Mononuclear cell (primary cell): ENCODE results near the gene HOTAIR. TPM values are rescaled to one million over a fixed set of nuclear protein-coding genes. Genes with fewer than 3 reads are reported as not detected.

Source experiments
- H3K27me3 ChIP-seq: 2 replicates; pipeline ENCODE4 v1.6.0; 2011; ENCODE audit warnings: low read length, control low read depth; ENCODE audit not compliant: insufficient read depth
- H3K4me1 ChIP-seq: 2 replicates; pipeline ENCODE4 v1.5.1; 2011; ENCODE audit warnings: mild to moderate bottlenecking, low read length, control low read depth; ENCODE audit not compliant: insufficient read depth
- H3K4me3 ChIP-seq: 2 replicates; pipeline ENCODE4 v1.5.1; 2011; ENCODE audit warnings: mild to moderate bottlenecking, low read length, moderate library complexity
- H3K9me3 ChIP-seq: 2 replicates; pipeline ENCODE4 v1.5.1; 2011; ENCODE audit warnings: low read depth, mild to moderate bottlenecking, control low read depth, low read length
- total RNA-seq: library from RNA; depleted of rRNA; stranded (reverse); fragments of >200 nt; gene quantifications from one replicate; pipeline ENCODE4 v1.2.3, GENCODE V29; 2012

HOTAIR gene
- total RNA-seq, 1 donor, result not detected

DNA sequence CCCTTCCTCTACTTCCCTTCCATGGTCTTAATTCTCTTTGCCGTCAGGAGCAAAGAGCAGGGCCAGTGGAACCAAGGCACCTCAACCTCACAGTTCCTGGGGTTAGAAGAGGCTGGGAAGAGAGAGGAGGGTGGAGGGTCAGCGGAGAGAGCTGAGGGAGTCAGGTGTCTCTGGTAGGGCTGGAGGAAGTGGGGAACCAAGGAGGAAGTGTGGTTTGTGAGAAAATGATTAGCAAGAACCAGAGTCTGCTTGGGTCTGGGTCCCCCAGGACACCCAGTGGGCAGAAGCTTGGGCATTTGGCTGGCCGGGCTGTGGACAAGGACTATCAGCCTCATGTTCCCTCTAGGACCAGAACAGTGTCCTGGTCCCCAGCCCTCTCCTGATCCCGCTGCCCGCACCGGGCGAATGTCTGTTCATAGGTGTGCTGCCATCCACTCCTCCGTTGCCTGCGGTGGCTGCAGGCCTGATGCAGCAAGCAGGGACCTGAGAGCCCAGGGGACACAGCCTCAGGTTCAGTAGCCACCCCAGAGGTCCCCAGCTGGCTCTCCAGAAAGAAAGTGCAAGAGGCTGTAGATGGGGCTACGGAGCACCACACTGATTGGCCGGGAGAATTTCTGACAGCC is 17.7 kb downstream of the HOTAIR start:
- Histone ChIP-seq H3K4me3 (no peak overlapping the region), H3K4me1 (peaks cover 3% of the 10 kb centered on the region), H3K27me3 (peaks cover 98% of the 10 kb centered on the region), H3K9me3 (no peaks in the 10 kb centered on the region)

DNA sequence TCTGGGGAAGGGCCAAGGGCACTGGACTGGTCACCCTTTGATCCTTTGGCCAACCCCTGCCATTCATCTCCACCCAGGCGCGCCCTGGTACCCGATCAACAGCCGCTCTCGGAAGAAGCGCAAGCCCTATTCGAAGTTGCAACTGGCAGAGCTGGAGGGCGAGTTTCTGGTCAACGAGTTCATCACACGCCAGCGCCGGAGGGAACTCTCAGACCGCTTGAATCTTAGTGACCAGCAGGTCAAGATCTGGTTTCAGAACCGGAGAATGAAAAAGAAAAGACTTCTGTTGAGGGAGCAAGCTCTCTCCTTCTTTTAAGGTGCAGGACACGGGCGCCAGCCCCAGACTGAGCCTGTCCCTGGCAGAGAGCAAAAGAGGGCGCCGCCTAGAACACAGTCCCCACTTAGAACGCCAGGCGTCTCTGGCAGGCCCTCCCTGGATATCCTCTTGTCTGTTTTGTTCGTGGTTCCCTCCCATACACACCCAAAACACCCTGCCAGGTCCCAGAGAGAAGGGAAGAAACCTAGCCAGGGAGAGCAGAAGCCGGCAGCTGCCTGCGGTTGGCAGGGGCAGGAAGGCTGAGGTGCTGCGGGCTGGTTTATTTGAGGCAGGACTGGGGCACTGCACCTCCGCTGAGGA is 18.4 kb downstream of the HOTAIR start:
- peaks cover 3% of the 10 kb centered on the region for H3K4me1 ChIP-seq
- H3K4me3 ChIP-seq, result no peak overlapping the region
- no peaks in the 10 kb centered on the region for H3K9me3 ChIP-seq
- peaks cover 98% of the 10 kb centered on the region for H3K27me3 ChIP-seq

DNA sequence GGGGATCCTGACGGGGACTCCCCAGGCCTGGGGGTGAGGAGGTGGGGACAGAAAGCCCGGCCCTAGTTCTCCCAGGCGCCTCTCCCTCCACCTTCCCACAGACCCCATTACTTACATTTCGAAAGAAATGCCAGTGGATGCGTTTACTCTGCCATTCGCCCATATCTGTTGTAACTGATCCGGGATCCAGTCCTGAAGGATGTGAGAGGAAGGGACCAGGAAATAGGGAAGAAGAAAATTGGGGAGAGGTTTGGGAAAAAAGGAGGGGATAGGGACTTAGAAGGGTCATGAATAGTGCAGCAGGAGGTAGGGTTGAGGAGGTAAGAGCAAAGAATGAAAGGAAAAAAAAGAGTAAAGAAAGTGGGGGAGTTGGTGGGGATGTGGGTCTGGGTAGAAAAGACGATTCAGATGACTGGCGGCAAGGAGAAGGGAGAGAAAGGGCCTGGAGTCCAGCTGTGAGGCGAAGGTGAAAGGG is 18.9 kb downstream of the HOTAIR start:
- peaks cover 98% of the 10 kb centered on the region for H3K27me3 ChIP-seq
- peaks cover 3% of the 10 kb centered on the region for H3K4me1 ChIP-seq
- no peak overlapping the region for H3K4me3 ChIP-seq
- H3K9me3 ChIP-seq, result no peaks in the 10 kb centered on the region

DNA sequence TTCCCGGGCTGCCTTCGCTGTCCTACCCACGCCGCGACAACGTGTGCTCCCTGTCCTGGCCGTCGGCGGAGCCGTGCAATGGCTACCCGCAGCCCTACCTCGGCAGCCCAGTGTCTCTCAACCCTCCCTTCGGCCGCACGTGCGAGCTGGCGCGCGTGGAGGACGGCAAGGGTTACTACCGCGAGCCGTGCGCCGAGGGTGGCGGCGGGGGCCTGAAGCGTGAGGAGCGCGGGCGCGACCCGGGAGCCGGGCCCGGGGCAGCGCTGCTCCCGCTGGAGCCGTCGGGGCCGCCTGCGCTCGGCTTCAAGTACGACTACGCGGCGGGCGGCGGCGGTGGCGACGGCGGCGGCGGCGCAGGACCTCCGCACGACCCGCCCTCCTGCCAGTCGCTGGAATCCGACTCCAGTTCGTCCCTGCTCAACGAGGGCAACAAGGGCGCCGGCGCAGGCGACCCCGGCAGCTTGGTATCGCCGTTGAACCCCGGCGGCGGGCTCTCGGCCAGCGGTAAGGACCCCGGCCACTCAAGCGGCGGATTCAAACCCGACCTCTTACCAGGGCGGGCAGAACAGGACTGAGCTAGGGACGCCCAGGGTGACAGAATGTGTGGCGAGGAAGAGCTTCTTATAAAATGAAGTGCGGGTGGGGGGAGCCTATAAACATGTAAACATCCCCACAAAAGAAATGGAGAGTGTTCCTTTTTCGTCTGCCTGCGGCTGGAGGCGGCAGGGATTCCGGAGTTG is 19.5 kb downstream of the HOTAIR start:
- peaks cover 98% of the 10 kb centered on the region for H3K27me3 ChIP-seq
- H3K9me3 ChIP-seq, result no peaks in the 10 kb centered on the region
- H3K4me3 ChIP-seq, result no peak overlapping the region
- peaks cover 3% of the 10 kb centered on the region for H3K4me1 ChIP-seq

DNA sequence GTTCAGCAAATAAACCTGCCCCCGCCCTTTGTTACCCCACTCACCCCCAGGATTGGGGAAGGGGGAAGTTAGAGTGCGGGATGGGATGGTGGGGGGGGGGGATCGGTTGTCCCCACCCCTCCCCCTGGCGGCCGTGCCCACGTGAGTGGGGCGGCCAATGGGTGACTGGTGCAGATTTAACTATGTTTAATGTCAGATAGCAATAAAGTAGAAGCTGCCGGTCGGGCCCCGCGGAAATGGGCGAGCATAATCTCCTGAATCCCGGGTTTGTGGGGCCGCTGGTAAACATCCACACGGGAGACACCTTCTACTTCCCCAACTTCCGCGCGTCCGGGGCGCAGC is 20.1 kb downstream of the HOTAIR start, which contains the start of gene HOXC12:
Gene HOXC12 (plus strand): TSS at position 210 of the 342 bp plus-strand sequence. CDS start 27 bp downstream, at position 237.
- Histone ChIP-seq H3K4me1 (peaks cover 3% of the 10 kb centered on the region), H3K4me3 (no peak within 1 kb of the TSS), H3K27me3 (peaks cover 98% of the 10 kb centered on the region), H3K9me3 (no peaks in the 10 kb centered on the region)

DNA sequence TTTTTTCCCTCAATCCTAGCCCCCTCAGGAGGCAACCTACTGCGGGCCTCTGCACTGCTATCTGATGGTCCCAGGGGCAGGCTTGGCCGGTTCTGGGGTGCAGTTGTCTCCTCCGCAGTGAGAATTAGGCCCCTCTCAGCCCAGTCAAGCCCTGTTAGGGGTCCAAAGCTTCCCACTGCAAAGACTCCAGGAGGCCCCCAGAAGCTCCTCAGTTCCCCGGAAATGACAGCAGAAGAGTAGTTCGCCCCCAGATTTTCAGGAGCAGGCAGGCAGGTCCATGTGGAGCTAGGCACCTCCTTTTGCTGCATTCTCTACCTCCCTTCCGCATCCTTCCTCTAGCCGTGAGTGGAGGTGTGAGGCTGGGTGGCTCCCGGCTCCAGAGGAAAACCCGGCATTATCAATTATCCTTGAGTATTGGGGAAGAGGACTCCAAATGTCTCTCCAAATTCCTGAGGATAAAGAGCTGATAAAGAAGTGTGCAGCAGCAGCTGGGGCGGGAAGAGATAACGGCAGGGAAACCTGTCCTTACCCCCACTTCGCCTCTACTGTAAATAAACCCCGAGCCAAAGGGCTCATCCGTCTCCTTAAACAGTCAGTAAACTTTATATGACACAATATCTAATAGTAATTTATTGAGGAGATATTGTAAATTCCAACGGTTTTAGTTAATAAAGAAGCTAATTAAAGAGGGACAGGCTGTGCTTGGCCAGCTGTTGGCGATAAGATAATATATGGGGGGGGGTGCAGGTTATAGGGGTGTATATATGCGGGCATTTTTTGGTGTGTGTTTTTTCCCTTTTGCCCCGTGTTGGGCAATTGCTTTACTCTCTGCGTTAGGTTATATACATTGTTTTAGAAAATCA is 20.7 kb downstream of the HOTAIR start:
- Histone ChIP-seq H3K27me3 (peaks cover 98% of the 10 kb centered on the region), H3K4me1 (peaks cover 3% of the 10 kb centered on the region), H3K4me3 (no peak overlapping the region), H3K9me3 (no peaks in the 10 kb centered on the region)

DNA sequence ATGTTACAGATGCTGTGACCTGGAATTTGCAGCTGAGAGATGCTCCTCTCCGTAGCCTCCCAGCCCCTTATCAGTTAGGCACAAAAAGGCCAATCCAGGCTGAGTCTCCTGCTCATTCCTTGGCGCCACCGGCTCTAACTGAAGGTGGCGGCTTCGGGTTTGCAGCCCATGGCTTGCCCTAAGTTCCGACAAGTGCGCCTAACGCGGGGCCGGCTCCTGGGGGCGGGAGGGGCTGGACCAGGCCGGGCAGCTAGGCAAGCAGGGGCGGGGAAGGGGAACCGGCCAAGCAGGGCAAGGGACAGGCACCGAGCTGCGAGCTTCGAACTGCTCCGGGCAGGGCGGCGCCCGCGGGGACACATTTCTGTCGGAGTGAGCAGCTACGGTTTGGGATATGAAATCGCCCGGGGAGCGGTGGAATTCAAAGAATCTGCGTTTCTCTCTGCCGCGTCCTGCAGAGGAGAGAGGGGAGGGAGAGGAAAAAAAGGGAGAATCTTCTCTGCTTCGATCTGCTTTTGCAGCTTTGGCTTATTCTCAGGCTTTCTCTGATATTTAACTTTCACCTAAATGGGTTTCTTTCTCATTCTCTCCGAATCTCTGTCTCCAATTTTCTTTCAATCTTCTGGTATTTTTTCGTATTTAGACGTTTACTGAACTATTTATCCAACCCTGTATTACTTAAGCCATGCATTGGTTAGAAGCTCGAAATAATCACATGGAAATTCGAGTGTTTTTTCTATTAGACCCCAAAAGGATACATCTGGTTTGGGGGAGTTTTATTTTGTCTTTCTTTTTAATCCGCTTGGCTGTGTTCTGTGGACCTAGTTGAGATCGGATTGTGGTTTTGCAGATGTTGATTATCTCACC is 21.7 kb downstream of the HOTAIR start:
- H3K4me3 ChIP-seq, result no peak overlapping the region
- peaks cover 98% of the 10 kb centered on the region for H3K27me3 ChIP-seq
- no peaks in the 10 kb centered on the region for H3K9me3 ChIP-seq
- peaks cover 3% of the 10 kb centered on the region for H3K4me1 ChIP-seq

DNA sequence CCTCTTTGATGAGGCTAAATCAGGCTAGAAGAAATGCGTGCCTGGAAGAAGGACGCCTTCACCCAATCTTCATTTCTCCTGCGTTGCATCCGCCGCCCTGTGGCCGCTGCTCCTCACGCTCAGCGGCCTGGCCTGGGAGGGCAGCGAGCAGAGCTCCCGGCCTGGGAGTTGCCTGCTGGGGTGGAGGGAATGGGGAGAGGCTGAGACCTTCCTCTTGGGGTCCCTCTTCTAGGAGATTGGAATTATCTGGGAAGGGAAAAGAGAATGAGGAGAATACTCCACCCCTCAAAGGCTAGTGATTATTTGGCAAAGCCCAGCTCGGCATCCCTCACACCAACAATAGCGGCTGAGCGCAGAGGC is 22.4 kb downstream of the HOTAIR start:
- Histone ChIP-seq H3K27me3 (peaks cover 98% of the 10 kb centered on the region), H3K4me3 (no peak overlapping the region), H3K4me1 (peaks cover 3% of the 10 kb centered on the region), H3K9me3 (no peaks in the 10 kb centered on the region)

DNA sequence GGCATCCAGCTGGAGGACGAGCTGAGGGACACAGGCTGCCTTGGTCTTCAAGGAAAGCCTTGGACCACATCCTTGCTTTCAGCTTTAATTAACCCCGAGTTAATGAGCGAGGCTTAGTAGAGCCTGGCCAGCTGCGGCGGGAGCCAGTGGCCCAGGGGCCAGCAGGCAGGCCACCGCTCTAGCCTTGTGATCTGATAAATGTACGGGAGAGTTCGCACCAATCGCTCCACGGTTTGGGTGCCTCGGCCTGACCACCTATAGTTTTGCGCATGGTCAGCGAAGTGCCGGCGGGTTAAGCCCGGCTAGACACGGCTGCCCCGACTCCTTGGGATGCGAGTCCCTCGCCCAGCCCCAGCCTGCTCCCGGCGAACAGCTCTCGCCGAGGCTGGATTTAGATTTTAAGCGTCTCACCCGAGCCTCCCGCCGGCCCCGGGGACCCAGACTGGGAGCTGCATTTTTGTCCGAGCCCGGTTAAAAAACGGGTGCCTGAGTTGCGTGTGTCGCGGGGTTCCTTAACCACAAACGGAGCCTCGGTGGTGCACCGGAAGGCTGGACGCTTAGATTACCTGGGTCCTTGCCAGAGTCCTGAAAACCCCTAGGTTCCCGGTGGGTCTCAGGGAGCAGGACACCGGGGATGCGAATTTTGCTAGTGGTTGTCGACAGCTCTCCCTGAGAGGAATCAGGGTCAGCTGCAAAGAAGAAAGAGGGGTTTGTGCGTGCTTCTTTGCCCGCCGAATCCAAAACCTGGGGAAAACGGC is 23.0 kb downstream of the HOTAIR start:
- H3K4me3 ChIP-seq, result no peak overlapping the region
- H3K9me3 ChIP-seq, result no peaks in the 10 kb centered on the region
- H3K4me1 ChIP-seq, result peaks cover 3% of the 10 kb centered on the region
- peaks cover 98% of the 10 kb centered on the region for H3K27me3 ChIP-seq

DNA sequence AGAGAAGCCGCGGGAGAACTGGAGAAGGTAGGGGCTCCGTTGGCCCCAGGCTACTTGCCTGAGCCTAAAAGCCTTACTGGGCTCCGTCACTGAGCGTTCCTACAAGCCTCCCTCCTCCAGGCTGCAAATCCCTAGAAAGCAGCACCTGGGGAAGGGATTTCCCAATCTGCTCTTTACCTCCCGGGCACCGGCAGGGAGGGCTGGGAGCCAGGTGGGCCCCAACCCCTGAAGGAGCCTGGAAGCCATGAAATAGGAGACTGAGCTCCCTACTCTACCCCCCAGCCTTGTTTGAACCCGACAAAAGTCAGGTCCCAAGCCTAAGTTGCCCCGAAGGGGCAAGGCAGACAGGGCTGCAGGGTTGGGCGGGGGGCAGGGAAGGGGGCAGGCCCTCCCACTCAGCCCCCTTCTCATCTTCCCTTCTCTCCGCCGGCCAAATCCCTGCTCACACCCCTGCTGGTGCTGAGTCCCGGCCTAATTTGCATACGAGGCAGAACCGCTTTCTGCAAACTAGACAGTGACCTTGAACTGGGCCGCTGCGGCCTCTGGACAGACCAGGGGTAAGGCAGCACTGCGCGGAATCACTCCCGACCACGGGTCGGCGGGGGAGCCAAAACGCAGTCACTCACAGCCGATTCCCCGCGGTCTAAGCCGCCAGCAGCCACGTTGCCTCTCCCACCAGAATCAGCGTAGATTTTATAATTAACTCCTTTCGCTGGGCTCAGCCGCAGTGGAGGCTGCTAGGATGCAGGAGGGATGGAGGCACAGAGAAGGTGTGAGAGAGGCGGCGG is 23.8 kb downstream of the HOTAIR start:
- H3K4me3 ChIP-seq, result no peak overlapping the region
- H3K4me1 ChIP-seq, result no peaks in the 10 kb centered on the region
- no peaks in the 10 kb centered on the region for H3K9me3 ChIP-seq
- peaks cover 98% of the 10 kb centered on the region for H3K27me3 ChIP-seq

DNA sequence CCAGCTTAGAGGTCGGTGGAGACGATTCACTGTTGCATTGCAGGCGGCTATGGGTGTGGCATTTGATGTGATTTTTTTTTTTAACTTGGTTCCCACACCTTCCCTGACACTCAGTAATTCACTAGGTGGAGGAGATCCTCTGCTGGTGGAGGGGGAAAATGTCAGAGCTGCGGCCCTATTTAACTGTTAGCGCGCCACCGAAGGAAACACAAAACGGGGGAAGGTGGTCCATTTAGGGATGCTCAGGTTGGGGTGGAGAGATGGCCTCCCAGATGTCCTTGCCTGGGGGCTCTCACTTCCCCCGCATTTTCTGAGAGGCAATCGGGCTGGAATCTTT is 24.3 kb downstream of the HOTAIR start:
- Histone ChIP-seq H3K27me3 (peaks cover 98% of the 10 kb centered on the region), H3K4me1 (no peaks in the 10 kb centered on the region), H3K4me3 (no peak overlapping the region), H3K9me3 (no peaks in the 10 kb centered on the region)

DNA sequence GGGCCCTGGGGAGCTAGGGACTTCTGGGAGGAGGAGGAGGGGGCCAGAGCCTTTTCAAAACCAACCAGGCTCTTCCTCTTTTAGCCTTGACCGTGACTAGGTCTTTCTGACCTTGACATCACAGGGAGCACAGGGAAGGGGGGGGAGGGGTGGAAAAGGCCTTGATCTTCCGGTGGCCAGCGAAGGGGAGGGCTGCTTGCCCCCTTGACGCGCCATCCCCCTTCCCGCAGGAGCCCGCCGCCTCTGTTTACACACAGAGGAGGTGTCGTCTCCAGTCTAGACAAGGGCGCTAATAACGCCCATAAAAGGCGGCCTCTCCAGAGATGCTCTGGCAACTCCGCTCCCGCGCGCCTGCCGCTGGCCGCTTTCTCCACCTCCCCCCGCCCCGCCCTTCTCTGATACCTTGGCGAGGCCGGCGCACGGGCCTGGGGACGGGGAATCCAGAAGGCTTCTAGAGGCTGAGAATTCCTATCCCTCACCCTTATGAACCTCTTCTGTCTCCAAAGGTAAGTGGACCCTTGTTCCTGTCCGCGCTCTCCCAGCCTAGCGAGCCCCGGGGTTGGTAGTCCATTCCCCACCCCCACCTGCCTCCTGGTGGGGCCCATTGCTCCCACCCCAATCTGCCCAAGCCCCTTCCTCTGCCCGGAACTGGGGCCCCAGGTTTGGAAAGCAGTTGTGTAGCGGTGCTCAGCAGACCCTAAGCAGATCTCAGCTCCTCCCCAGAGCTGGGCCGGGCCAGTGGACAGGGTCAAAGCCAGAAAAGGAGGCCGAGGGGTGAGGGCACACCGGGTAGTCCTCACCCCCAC is 24.9 kb downstream of the HOTAIR start:
- Histone ChIP-seq H3K4me1 (no peaks in the 10 kb centered on the region), H3K27me3 (peaks cover 100% of the 10 kb centered on the region), H3K9me3 (no peaks in the 10 kb centered on the region), H3K4me3 (no peak overlapping the region)
